Fibroblast of the aortic adventitia (primary cell): ENCODE measurements around the gene BRAF. TPM values are rescaled to one million over a fixed set of nuclear protein-coding genes. Genes with fewer than 3 reads are reported as not detected.
"Not testable (repeated sequence)": the region's sequence is repeated elsewhere in the genome, so short reads cannot be mapped to it uniquely, and the experiment has no call there.

Experiments used
- DNase-seq: peaks from one replicate; pipeline ENCODE4 v3.0.0-alpha.2; 2010; ENCODE audit warnings: low read depth
- H3K4me3 ChIP-seq: 2 replicates; pipeline ENCODE4 v1.5.1; 2011; ENCODE audit warnings: low read depth, mild to moderate bottlenecking, control low read depth, low read length, moderate library complexity
- CTCF ChIP-seq: IDR thresholded peaks from 2 replicates; pipeline ENCODE4 v1.5.1; 2011; ENCODE audit warnings: mild to moderate bottlenecking, low read length, control low read depth, inconsistent platforms; ENCODE audit not compliant: insufficient read depth
- total RNA-seq: library from RNA; depleted of rRNA; stranded (reverse); fragments of >200 nt; gene quantifications from 2 replicates; pipeline ENCODE4 v1.2.3, GENCODE V29; 2012; ENCODE audit warnings: low replicate concordance

Gene BRAF
- total RNA-seq, 1 donor, result 29.9 TPM

- peak; percentile 41 for DNase-seq
- no peak for TF ChIP-seq CTCF
- H3K4me3 ChIP-seq, result peak overlapping the region; percentile 99
Measured at GRCh38 chr7:140697447-140698143, 227.1 kb downstream of the BRAF start.

GRCh38 chr7:140696680-140697446, 227.9 kb downstream of the BRAF start, which contains the start of gene NDUFB2:
TSS of gene NDUFB2 (plus strand) at chr7:140696708. CDS start at chr7:140696745, 37 bp downstream.
- TF ChIP-seq CTCF, result no peak
- peak; percentile 73 for DNase-seq
- peak within 1 kb of the TSS; percentile 99 for H3K4me3 ChIP-seq

GRCh38 chr7:140696024-140696679, 228.6 kb downstream of the BRAF start:
- peak overlapping the region; percentile 99 for H3K4me3 ChIP-seq
- peak; percentile 83 for DNase-seq
- no peak for TF ChIP-seq CTCF

GRCh38 chr7:140695381-140695780, 229.3 kb downstream of the BRAF start:
- no peak for TF ChIP-seq CTCF
- DNase-seq, result no peak
- no peak overlapping the region for H3K4me3 ChIP-seq

GRCh38 chr7:140694592-140694991, 230.1 kb downstream of the BRAF start:
- DNase-seq, result no peak

GRCh38 chr7:140693849-140694248, 230.9 kb downstream of the BRAF start:
- not testable (repeated sequence) for H3K4me3 ChIP-seq, DNase-seq

More at GRCh38 chr7:140694592-140694991, 230.1 kb downstream of the BRAF start:
- H3K4me3 ChIP-seq, result no peak overlapping the region
- no peak for TF ChIP-seq CTCF

- no peak for TF ChIP-seq CTCF
- no peak for DNase-seq
- H3K4me3 ChIP-seq, result no peak overlapping the region
Measured at GRCh38 chr7:140691376-140692045, 233.2 kb downstream of the BRAF start.
